DND-41 (cell line): ENCODE measurements around the gene TBC1D2B.

Experiments
- ATAC-seq: fragments of 200-7000 bp; cut with Tn5 transposase; 3 replicates; pipeline ENCODE4 v1.9.1; 2021; ENCODE audit warnings: low read depth; ENCODE audit not compliant: insufficient read depth
- DNase-seq: peaks from one replicate; pipeline ENCODE4 v3.0.0-alpha.2; 2020
- H2AFZ ChIP-seq: 2 replicates; pipeline ENCODE4 v1.6.0; 2012; ENCODE audit warnings: low read depth, low read length
- H3K27ac ChIP-seq: 2 replicates; pipeline ENCODE4 v1.5.1; 2012; ENCODE audit warnings: low read length, inconsistent platforms
- H3K27me3 ChIP-seq: fragments of 200-600 bp; sonication (generic); 2 replicates; pipeline ENCODE4 v1.6.0; 2012; ENCODE audit warnings: low read length, mild to moderate bottlenecking, inconsistent platforms; ENCODE audit not compliant: insufficient read depth, poor library complexity
- H3K36me3 ChIP-seq: 2 replicates; pipeline ENCODE4 v1.5.1; 2012; ENCODE audit warnings: low read length, inconsistent platforms; ENCODE audit not compliant: insufficient read depth
- H3K4me1 ChIP-seq: 2 replicates; pipeline ENCODE4 v1.5.1; 2012; ENCODE audit warnings: mild to moderate bottlenecking, low read length; ENCODE audit not compliant: insufficient read depth
- H3K4me2 ChIP-seq: 2 replicates; pipeline ENCODE4 v1.6.0; 2012; ENCODE audit warnings: mild to moderate bottlenecking, moderate library complexity, low read length, inconsistent platforms; ENCODE audit not compliant: insufficient read depth
- H3K4me3 ChIP-seq, 2 experiments: fragments of 200-600 bp in 1 of 2; shearing (Covaris generic) in 1 of 2; 2 replicates each; pipeline ENCODE4 v1.5.1; 2012 to 2016; ENCODE audit warnings: inconsistent platforms in 2 of 2, low read length in 2 of 2, mild to moderate bottlenecking in 2 of 2, low read depth in 1 of 2, moderate library complexity in 1 of 2
- H3K79me2 ChIP-seq: 2 replicates; pipeline ENCODE4 v1.6.0; 2012; ENCODE audit warnings: low read length, inconsistent platforms; ENCODE audit not compliant: insufficient read depth
- H3K9ac ChIP-seq: 2 replicates; pipeline ENCODE4 v1.6.0; 2012; ENCODE audit warnings: low read depth, mild to moderate bottlenecking, inconsistent platforms, low read length, moderate library complexity
- H3K9me3 ChIP-seq: 2 replicates; pipeline ENCODE4 v1.5.1; 2012; ENCODE audit warnings: low read length, moderate library complexity, mild to moderate bottlenecking, inconsistent platforms; ENCODE audit not compliant: insufficient read depth, severe bottlenecking
- H4K20me1 ChIP-seq: 2 replicates; pipeline ENCODE4 v1.6.0; 2012; ENCODE audit warnings: low read length; ENCODE audit not compliant: insufficient read depth
- CTCF ChIP-seq: IDR thresholded peaks from 2 replicates; pipeline ENCODE4 v1.5.1; 2012; ENCODE audit warnings: borderline replicate concordance, low read length, moderate library complexity, mild to moderate bottlenecking; ENCODE audit not compliant: poor library complexity, severe bottlenecking; ENCODE audit errors: extremely low read depth
- EZH2 ChIP-seq: IDR thresholded peaks from 3 replicates; pipeline ENCODE4 v1.6.1; 2012; ENCODE audit warnings: borderline replicate concordance, low read depth, mild to moderate bottlenecking, moderate library complexity, low read length, inconsistent platforms; ENCODE audit not compliant: severe bottlenecking

The TBC1D2B gene

GRCh38 chr15:78102741-78103140 lies 25.2 kb upstream of the TBC1D2B start:
- TF ChIP-seq CTCF (no peak), EZH2 (no peak)
- Histone ChIP-seq H3K9me3 (no peaks in the 10 kb centered on the region), H2AFZ (no peak overlapping the region)

GRCh38 chr15:78102211-78102610 lies 24.7 kb upstream of the TBC1D2B start:
- Histone ChIP-seq H3K9me3 (no peaks in the 10 kb centered on the region), H3K9ac (no peak overlapping the region), H3K79me2 (no peaks in the 10 kb centered on the region), H3K36me3 (no peaks in the 10 kb centered on the region), H2AFZ (no peak overlapping the region), H3K4me3 (no peak overlapping the region), H3K4me2 (no peak overlapping the region), H3K4me1 (peaks cover 19% of the 10 kb centered on the region), H4K20me1 (no peaks in the 10 kb centered on the region), H3K27me3 (no peaks in the 10 kb centered on the region), H3K27ac (no peak overlapping the region)
- no peak for ATAC-seq
- no peak for DNase-seq
- TF ChIP-seq CTCF (no peak), EZH2 (no peak)

More at GRCh38 chr15:78102741-78103140, 25.2 kb upstream of the TBC1D2B start:
- peaks cover 19% of the 10 kb centered on the region for H3K4me1 ChIP-seq
- no peaks in the 10 kb centered on the region for H4K20me1 ChIP-seq
- DNase-seq (no peak), ATAC-seq (no peak)
- H3K4me2 ChIP-seq: no peak overlapping the region
- no peak overlapping the region for H3K4me3 ChIP-seq
- H3K27me3 ChIP-seq: no peaks in the 10 kb centered on the region
- H3K79me2 ChIP-seq: no peaks in the 10 kb centered on the region
- peak overlapping the region; percentile 35; the same call in 1 of the 2 replicates for H3K9ac ChIP-seq
- no peaks in the 10 kb centered on the region for H3K36me3 ChIP-seq
- peak overlapping the region; percentile 73 for H3K27ac ChIP-seq

- Histone ChIP-seq H3K4me3 (no peak overlapping the region), H3K9ac (no peak overlapping the region), H3K4me2 (no peak overlapping the region), H3K4me1 (peaks cover 19% of the 10 kb centered on the region), H4K20me1 (no peaks in the 10 kb centered on the region), H3K27me3 (no peaks in the 10 kb centered on the region), H3K79me2 (no peaks in the 10 kb centered on the region), H3K36me3 (no peaks in the 10 kb centered on the region), H3K9me3 (no peaks in the 10 kb centered on the region), H3K27ac (no peak overlapping the region), H2AFZ (no peak overlapping the region)
- ATAC-seq (no peak), DNase-seq (no peak)
- TF ChIP-seq EZH2: no peak
- TF ChIP-seq CTCF: no peak
Observed at GRCh38 chr15:78101423-78102105, 24.1 kb upstream of the TBC1D2B start.

GRCh38 chr15:78100886-78101285 lies 23.4 kb upstream of the TBC1D2B start:
- Histone ChIP-seq H3K4me2 (no peak overlapping the region), H3K9ac (no peak overlapping the region), H3K4me3 (no peak overlapping the region), H3K27ac (no peak overlapping the region), H3K27me3 (no peaks in the 10 kb centered on the region), H4K20me1 (no peaks in the 10 kb centered on the region), H3K4me1 (peaks cover 19% of the 10 kb centered on the region), H2AFZ (no peak overlapping the region), H3K79me2 (no peaks in the 10 kb centered on the region), H3K9me3 (no peaks in the 10 kb centered on the region), H3K36me3 (no peaks in the 10 kb centered on the region)
- no peak for TF ChIP-seq CTCF
- no peak for TF ChIP-seq EZH2
- ATAC-seq (no peak), DNase-seq (no peak)
